ENCODE results near the gene BAHD1.

The BAHD1 gene

GRCh38 chr15:40500568-40501330 is 60.0 kb downstream of the BAHD1 start:
- no peak for DNase-seq

GRCh38 chr15:40501487-40501886 is 60.7 kb downstream of the BAHD1 start:
- no peak for DNase-seq

- DNase-seq = peak; percentile 26 to 40 (median 33)
Observed at GRCh38 chr15:40506964-40507571, 66.3 kb downstream of the BAHD1 start.

- no peak for DNase-seq
Observed at GRCh38 chr15:40508216-40508615, 67.5 kb downstream of the BAHD1 start.

- no peak for DNase-seq
Observed at GRCh38 chr15:40510201-40510600, 69.4 kb downstream of the BAHD1 start.

- DNase-seq = no peak
Observed at GRCh38 chr15:40511093-40511471, 70.3 kb downstream of the BAHD1 start.

- DNase-seq = no peak
Observed at GRCh38 chr15:40511472-40512133, 70.8 kb downstream of the BAHD1 start.

GRCh38 chr15:40512440-40512839 is 71.7 kb downstream of the BAHD1 start:
- DNase-seq = no peak

- no peak for DNase-seq
Observed at GRCh38 chr15:40513609-40514008, 72.9 kb downstream of the BAHD1 start.

GRCh38 chr15:40516322-40516721 is 75.6 kb downstream of the BAHD1 start:
- no peak for DNase-seq

All from activated CD4-positive, CD25-positive, alpha-beta regulatory T cell (primary cell).